Stimulated activated CD8-positive, alpha-beta memory T cell treated with anti-CD3 and anti-CD28 coated beads, Interleukin-15, amount 100 ng/mL, for 4 hours (primary cell): Measurements from ENCODE around the gene OLIG1.

Experiments
- DNase-seq, 2 donors: peaks; one replicate each; pipeline ENCODE4 v3.0.0-alpha.2; 2020; ENCODE audit warnings: low read depth in 2 of 2

The OLIG1 gene

GRCh38 chr21:33069994-33070743 is at the start of gene OLIG1:
Gene OLIG1, plus strand, starts transcription at chr21:33070141. Its CDS starts 106 bp downstream, at chr21:33070247.
- no peak for DNase-seq

- DNase-seq = no peak
These were observed 49.3 kb upstream of the OLIG1 start for GRCh38 chr21:33020558-33021100.

GRCh38 chr21:33021150-33021549 is 48.8 kb upstream of the OLIG1 start:
- no peak for DNase-seq

- DNase-seq = no peak
These were observed 48.3 kb upstream of the OLIG1 start for GRCh38 chr21:33021667-33022066.

GRCh38 chr21:33022489-33022827 is 47.5 kb upstream of the OLIG1 start:
- DNase-seq = no peak

- DNase-seq = no peak
These were observed 46.9 kb upstream of the OLIG1 start for GRCh38 chr21:33022828-33023573.

GRCh38 chr21:33023574-33024200 is 46.3 kb upstream of the OLIG1 start:
- no peak for DNase-seq

- no peak for DNase-seq
These were observed 45.5 kb upstream of the OLIG1 start for GRCh38 chr21:33024201-33025103.

GRCh38 chr21:33025106-33025488 is 44.8 kb upstream of the OLIG1 start:
- no peak for DNase-seq

GRCh38 chr21:33025489-33026442 is 44.2 kb upstream of the OLIG1 start, which contains the start of gene OLIG2:
Gene OLIG2, plus strand, starts transcription at chr21:33025935. Its CDS starts 928 bp downstream, at chr21:33026863.
- no peak for DNase-seq

- no peak for DNase-seq
These were observed 43.5 kb upstream of the OLIG1 start for GRCh38 chr21:33026443-33026858.

GRCh38 chr21:33026878-33027400 is 43.0 kb upstream of the OLIG1 start:
- DNase-seq = no peak

GRCh38 chr21:33027401-33028286 is 42.3 kb upstream of the OLIG1 start:
- DNase-seq = no peak

GRCh38 chr21:33028287-33028670 is 41.7 kb upstream of the OLIG1 start:
- DNase-seq = no peak

GRCh38 chr21:33028773-33029384 is 41.1 kb upstream of the OLIG1 start:
- no peak for DNase-seq

- DNase-seq = no peak
These were observed 40.5 kb upstream of the OLIG1 start for GRCh38 chr21:33029385-33029921.

- DNase-seq = no peak
These were observed 39.9 kb upstream of the OLIG1 start for GRCh38 chr21:33029975-33030461.

- no peak for DNase-seq
These were observed 39.3 kb upstream of the OLIG1 start for GRCh38 chr21:33030633-33031032.
